Prostate gland (tissue), 2 donors: Measurements from ENCODE around the gene NHLH1.

Source experiments
- POLR2A ChIP-seq: fragments of 450-650 bp; IDR thresholded peaks from one replicate; pipeline ENCODE4 v1.6.1; 2016; ENCODE audit warnings: antibody characterized with exemption, mild to moderate bottlenecking
- TF ChIP-seq, protein P1 (sequence below), 4 experiments: fragments of 200-600 bp in 2 of 4; fragments of 450-650 bp in 2 of 4; sonication (generic) in 2 of 4; IDR thresholded peaks; 1 replicate in 3 of 4; 2 replicates in 1 of 4; pipeline ENCODE4 v1.5.1; 2016 to 2019; ENCODE audit warnings: antibody characterized with exemption in 4 of 4, mild to moderate bottlenecking in 2 of 4, moderate library complexity in 2 of 4

GRCh38 chr1:160344241-160344640 is 22.6 kb upstream of the NHLH1 start:
- TF ChIP-seq POLR2A, result no peak
- TF ChIP-seq, protein P1, sequence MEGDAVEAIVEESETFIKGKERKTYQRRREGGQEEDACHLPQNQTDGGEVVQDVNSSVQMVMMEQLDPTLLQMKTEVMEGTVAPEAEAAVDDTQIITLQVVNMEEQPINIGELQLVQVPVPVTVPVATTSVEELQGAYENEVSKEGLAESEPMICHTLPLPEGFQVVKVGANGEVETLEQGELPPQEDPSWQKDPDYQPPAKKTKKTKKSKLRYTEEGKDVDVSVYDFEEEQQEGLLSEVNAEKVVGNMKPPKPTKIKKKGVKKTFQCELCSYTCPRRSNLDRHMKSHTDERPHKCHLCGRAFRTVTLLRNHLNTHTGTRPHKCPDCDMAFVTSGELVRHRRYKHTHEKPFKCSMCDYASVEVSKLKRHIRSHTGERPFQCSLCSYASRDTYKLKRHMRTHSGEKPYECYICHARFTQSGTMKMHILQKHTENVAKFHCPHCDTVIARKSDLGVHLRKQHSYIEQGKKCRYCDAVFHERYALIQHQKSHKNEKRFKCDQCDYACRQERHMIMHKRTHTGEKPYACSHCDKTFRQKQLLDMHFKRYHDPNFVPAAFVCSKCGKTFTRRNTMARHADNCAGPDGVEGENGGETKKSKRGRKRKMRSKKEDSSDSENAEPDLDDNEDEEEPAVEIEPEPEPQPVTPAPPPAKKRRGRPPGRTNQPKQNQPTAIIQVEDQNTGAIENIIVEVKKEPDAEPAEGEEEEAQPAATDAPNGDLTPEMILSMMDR (IDR thresholded peaks at IDR 0.05), result no peak
